ENCODE measurements around the gene ETV5.

DNA sequence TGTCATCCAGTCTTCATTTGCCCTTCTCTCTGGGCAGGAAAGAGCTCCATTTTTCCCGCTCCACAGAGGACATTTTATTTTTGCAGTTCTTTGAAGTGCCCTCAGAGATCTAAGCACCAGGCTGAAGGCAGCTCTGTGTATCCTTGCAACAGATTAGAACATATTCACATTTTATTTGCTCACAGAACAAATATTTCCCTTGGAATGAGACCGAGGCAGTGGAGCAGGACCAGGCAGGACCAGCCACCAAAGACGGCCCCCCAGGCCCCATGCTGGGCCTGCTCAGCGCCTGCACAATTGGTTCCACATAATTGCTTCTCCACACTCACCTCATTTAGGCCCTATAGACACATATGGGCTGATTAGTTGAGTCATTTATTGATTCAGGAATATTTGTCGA is 15.7 kb upstream of the ETV5 start:
- TF ChIP-seq EZH2 (IDR thresholded peaks at IDR 0.05; ENCODE audit: borderline replicate concordance, low read depth, low read length, severe bottlenecking) (no peak), POLR2A (IDR thresholded peaks at IDR 0.05; ENCODE audit: low read depth, low read length) (no peak), POLR2AphosphoS5 (IDR thresholded peaks at IDR 0.05; ENCODE audit: insufficient read depth, low read depth, low read length) (no peak), GATA2 (IDR thresholded peaks at IDR 0.05; ENCODE audit: insufficient read depth, insufficient read length, low read depth, low read length) (no peak), FOS (IDR thresholded peaks at IDR 0.05; ENCODE audit: borderline replicate concordance, insufficient read depth, low read length) (no peak), MYC (IDR thresholded peaks at IDR 0.05; ENCODE audit: low read depth, low read length) (no peak), JUN (IDR thresholded peaks at IDR 0.05; ENCODE audit: borderline replicate concordance, insufficient read depth, insufficient read length, low read depth) (no peak)
- TF ChIP-seq, protein P1, sequence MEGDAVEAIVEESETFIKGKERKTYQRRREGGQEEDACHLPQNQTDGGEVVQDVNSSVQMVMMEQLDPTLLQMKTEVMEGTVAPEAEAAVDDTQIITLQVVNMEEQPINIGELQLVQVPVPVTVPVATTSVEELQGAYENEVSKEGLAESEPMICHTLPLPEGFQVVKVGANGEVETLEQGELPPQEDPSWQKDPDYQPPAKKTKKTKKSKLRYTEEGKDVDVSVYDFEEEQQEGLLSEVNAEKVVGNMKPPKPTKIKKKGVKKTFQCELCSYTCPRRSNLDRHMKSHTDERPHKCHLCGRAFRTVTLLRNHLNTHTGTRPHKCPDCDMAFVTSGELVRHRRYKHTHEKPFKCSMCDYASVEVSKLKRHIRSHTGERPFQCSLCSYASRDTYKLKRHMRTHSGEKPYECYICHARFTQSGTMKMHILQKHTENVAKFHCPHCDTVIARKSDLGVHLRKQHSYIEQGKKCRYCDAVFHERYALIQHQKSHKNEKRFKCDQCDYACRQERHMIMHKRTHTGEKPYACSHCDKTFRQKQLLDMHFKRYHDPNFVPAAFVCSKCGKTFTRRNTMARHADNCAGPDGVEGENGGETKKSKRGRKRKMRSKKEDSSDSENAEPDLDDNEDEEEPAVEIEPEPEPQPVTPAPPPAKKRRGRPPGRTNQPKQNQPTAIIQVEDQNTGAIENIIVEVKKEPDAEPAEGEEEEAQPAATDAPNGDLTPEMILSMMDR (IDR thresholded peaks at IDR 0.05; ENCODE audit: extremely low read depth in 1 of 2, insufficient read depth in 1 of 2, low read depth in 1 of 2, low read length in 2 of 2), result no peak
- TF ChIP-seq, protein P2, sequence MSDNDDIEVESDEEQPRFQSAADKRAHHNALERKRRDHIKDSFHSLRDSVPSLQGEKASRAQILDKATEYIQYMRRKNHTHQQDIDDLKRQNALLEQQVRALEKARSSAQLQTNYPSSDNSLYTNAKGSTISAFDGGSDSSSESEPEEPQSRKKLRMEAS (IDR thresholded peaks at IDR 0.05; ENCODE audit: insufficient read depth, insufficient read length), result no peak
